ENCODE results near the gene OR2K2. TPM values are rescaled to one million over a fixed set of nuclear protein-coding genes. Genes with fewer than 3 reads are reported as not detected.

The OR2K2 gene
- polyA plus RNA-seq, 1 donor from 2014 or later = 0.68 TPM

- TF ChIP-seq TAF1 (IDR thresholded peaks at IDR 0.05; ENCODE audit: low read depth) = no peak
- Histone ChIP-seq H3K9me3 (ENCODE audit: low read length) (no peaks in the 10 kb centered on the region), H3K4me2 (ENCODE audit: low read length) (no peak overlapping the region), H2AFZ (ENCODE audit: low read depth, low read length) (no peak overlapping the region), H3K79me2 (replicated peaks; ENCODE audit: insufficient read depth, low read length) (no peaks in the 10 kb centered on the region), H4K20me1 (ENCODE audit: insufficient read depth) (no peaks in the 10 kb centered on the region), H3K4me3 (ENCODE audit: low read length) (no peak overlapping the region), H3F3A (ENCODE audit: insufficient read depth, low read length, poor library complexity, severe bottlenecking) (no peaks in the 10 kb centered on the region), H3K27ac (ENCODE audit: low read length) (no peak overlapping the region), H3K27me3 (ENCODE audit: insufficient read depth, low read depth, low read length) (no peaks in the 10 kb centered on the region), H3K9me2 (ENCODE audit: insufficient read depth, low read length) (no peaks in the 10 kb centered on the region), H3K36me3 (ENCODE audit: insufficient read depth, low read length) (peaks cover 5% of the 10 kb centered on the region), H3K9ac (ENCODE audit: low read length) (no peak overlapping the region)
Measured at GRCh38 chr9:111375062-111375461, 45.0 kb upstream of the OR2K2 start.

GRCh38 chr9:111372297-111372696 is 42.3 kb upstream of the OR2K2 start:
- Histone ChIP-seq H2AFZ (ENCODE audit: low read depth, low read length) (no peak overlapping the region), H3K36me3 (ENCODE audit: insufficient read depth, low read length) (peaks cover 11% of the 10 kb centered on the region), H3K4me2 (ENCODE audit: low read length) (no peak overlapping the region), H3K27ac (ENCODE audit: low read length) (no peak overlapping the region), H3F3A (ENCODE audit: insufficient read depth, low read length, poor library complexity, severe bottlenecking) (no peaks in the 10 kb centered on the region), H4K20me1 (ENCODE audit: insufficient read depth) (no peaks in the 10 kb centered on the region), H3K9ac (ENCODE audit: low read length) (no peak overlapping the region), H3K9me2 (ENCODE audit: insufficient read depth, low read length) (no peaks in the 10 kb centered on the region), H3K79me2 (replicated peaks; ENCODE audit: insufficient read depth, low read length) (no peaks in the 10 kb centered on the region), H3K4me3 (ENCODE audit: low read length) (no peak overlapping the region), H3K9me3 (ENCODE audit: low read length) (no peaks in the 10 kb centered on the region), H3K27me3 (ENCODE audit: insufficient read depth, low read depth, low read length) (no peaks in the 10 kb centered on the region)
- no peak for TF ChIP-seq EZH2 (IDR thresholded peaks at IDR 0.05; ENCODE audit: borderline replicate concordance, insufficient read depth, low read length, poor library complexity, severe bottlenecking)
- no peak for TF ChIP-seq MXI1 (conservative IDR thresholded peaks at IDR 0.05; ENCODE audit: poor library complexity, severe bottlenecking)
- no peak for TF ChIP-seq TAF1 (IDR thresholded peaks at IDR 0.05; ENCODE audit: low read depth)
- TF ChIP-seq EP300 (conservative IDR thresholded peaks at IDR 0.05; ENCODE audit: poor library complexity, severe bottlenecking) = no peak
- no peak for TF ChIP-seq RAD21 (conservative IDR thresholded peaks at IDR 0.05)
- no peak for TF ChIP-seq POLR2AphosphoS5 (IDR thresholded peaks at IDR 0.05)
- no peak for TF ChIP-seq SMC3 (conservative IDR thresholded peaks at IDR 0.05; ENCODE audit: poor library complexity)
- no peak for TF ChIP-seq CTCF (IDR thresholded peaks at IDR 0.05; ENCODE audit: poor library complexity, severe bottlenecking)
- TF ChIP-seq REST (IDR thresholded peaks at IDR 0.05; ENCODE audit: borderline replicate concordance) = no peak

- TF ChIP-seq REST (IDR thresholded peaks at IDR 0.05; ENCODE audit: borderline replicate concordance) (no peak), EP300 (conservative IDR thresholded peaks at IDR 0.05; ENCODE audit: poor library complexity, severe bottlenecking) (no peak), EZH2 (IDR thresholded peaks at IDR 0.05; ENCODE audit: borderline replicate concordance, insufficient read depth, low read length, poor library complexity, severe bottlenecking) (no peak), SMC3 (conservative IDR thresholded peaks at IDR 0.05; ENCODE audit: poor library complexity) (no peak), CTCF (IDR thresholded peaks at IDR 0.05; ENCODE audit: poor library complexity, severe bottlenecking) (no peak), TAF1 (IDR thresholded peaks at IDR 0.05; ENCODE audit: low read depth) (no peak), RAD21 (conservative IDR thresholded peaks at IDR 0.05) (no peak), POLR2AphosphoS5 (IDR thresholded peaks at IDR 0.05) (no peak), MXI1 (conservative IDR thresholded peaks at IDR 0.05; ENCODE audit: poor library complexity, severe bottlenecking) (no peak)
- Histone ChIP-seq H3K27ac (ENCODE audit: low read length) (no peak overlapping the region), H3K4me2 (ENCODE audit: low read length) (no peak overlapping the region), H3F3A (ENCODE audit: insufficient read depth, low read length, poor library complexity, severe bottlenecking) (no peaks in the 10 kb centered on the region), H3K27me3 (ENCODE audit: insufficient read depth, low read depth, low read length) (no peaks in the 10 kb centered on the region), H3K4me3 (ENCODE audit: low read length) (no peak overlapping the region), H3K9me3 (ENCODE audit: low read length) (no peaks in the 10 kb centered on the region), H4K20me1 (ENCODE audit: insufficient read depth) (no peaks in the 10 kb centered on the region), H3K9me2 (ENCODE audit: insufficient read depth, low read length) (no peaks in the 10 kb centered on the region), H3K79me2 (replicated peaks; ENCODE audit: insufficient read depth, low read length) (no peaks in the 10 kb centered on the region), H2AFZ (ENCODE audit: low read depth, low read length) (no peak overlapping the region), H3K36me3 (ENCODE audit: insufficient read depth, low read length) (peaks cover 11% of the 10 kb centered on the region), H3K9ac (ENCODE audit: low read length) (no peak overlapping the region)
Measured at GRCh38 chr9:111366978-111367377, 37.0 kb upstream of the OR2K2 start.

Data from neural cell (in vitro differentiated cells).